NCI-H2107 treated with DMSO at 0.1 percent for 48 hours (cell line): Measurements from ENCODE around the gene PPP3R2.
A peak's percentile ranks its signal among the peaks of the same experiment; 100 is the strongest.

Experiments used
- DNase-seq: peaks from one replicate; lab custom pipeline; 2025; ENCODE audit not compliant: unreplicated experiment; lab: John Stamatoyannopoulos, UW

PPP3R2 gene

GRCh38 chr9:101594796-101595195, at the start of gene PPP3R2:
PPP3R2 (minus strand) TSS chr9:101594969; CDS start chr9:101594921, 48 bp downstream.
- no peak for DNase-seq

- no peak for DNase-seq
Observed at GRCh38 chr9:101639785-101640665, 45.3 kb upstream of the PPP3R2 start.

- no peak for DNase-seq
Observed at GRCh38 chr9:101639311-101639710, 44.5 kb upstream of the PPP3R2 start.

- DNase-seq = no peak
Observed at GRCh38 chr9:101636247-101636646, 41.5 kb upstream of the PPP3R2 start.

- no peak for DNase-seq
Observed at GRCh38 chr9:101635473-101635872, 40.7 kb upstream of the PPP3R2 start.

- DNase-seq = no peak
Observed at GRCh38 chr9:101634741-101635409, 40.1 kb upstream of the PPP3R2 start.

GRCh38 chr9:101632611-101633010, 37.8 kb upstream of the PPP3R2 start:
- no peak for DNase-seq

GRCh38 chr9:101631892-101632291, 37.1 kb upstream of the PPP3R2 start:
- DNase-seq = no peak

GRCh38 chr9:101629636-101630035, 34.9 kb upstream of the PPP3R2 start:
- no peak for DNase-seq

GRCh38 chr9:101628173-101628572, 33.4 kb upstream of the PPP3R2 start:
- no peak for DNase-seq

GRCh38 chr9:101626295-101626694, 31.5 kb upstream of the PPP3R2 start:
- DNase-seq = no peak

- no peak for DNase-seq
Observed at GRCh38 chr9:101625876-101626275, 31.1 kb upstream of the PPP3R2 start.

- no peak for DNase-seq
Observed at GRCh38 chr9:101620452-101620851, 25.7 kb upstream of the PPP3R2 start.

GRCh38 chr9:101618698-101619097, 23.9 kb upstream of the PPP3R2 start:
- no peak for DNase-seq

GRCh38 chr9:101605547-101605946, 10.8 kb upstream of the PPP3R2 start:
- no peak for DNase-seq

GRCh38 chr9:101604296-101604695, 9.5 kb upstream of the PPP3R2 start:
- DNase-seq = no peak

GRCh38 chr9:101601904-101602765, 7.4 kb upstream of the PPP3R2 start:
- DNase-seq = peak; percentile 65

GRCh38 chr9:101593345-101593744, 1.4 kb downstream of the PPP3R2 start:
- no peak for DNase-seq

GRCh38 chr9:101592788-101593187, 2.0 kb downstream of the PPP3R2 start:
- no peak for DNase-seq

- no peak for DNase-seq
Observed at GRCh38 chr9:101591787-101592446, 2.9 kb downstream of the PPP3R2 start.

- DNase-seq = no peak
Observed at GRCh38 chr9:101590901-101591300, 3.9 kb downstream of the PPP3R2 start.
